PFSK-1 (cell line): ENCODE results near the gene ZBTB2.

Source experiments
- POLR2AphosphoS5 ChIP-seq: IDR thresholded peaks from 2 replicates; pipeline ENCODE4 v1.6.1; 2012; ENCODE audit warnings: low read depth, mild to moderate bottlenecking, control low read depth, low read length, moderate library complexity
- SIN3A ChIP-seq: IDR thresholded peaks from 2 replicates; pipeline ENCODE4 v1.6.1; 2012; ENCODE audit warnings: mild to moderate bottlenecking, low read length, moderate library complexity, borderline replicate concordance; ENCODE audit not compliant: insufficient read depth
- TAF1 ChIP-seq: IDR thresholded peaks from 2 replicates; pipeline ENCODE4 v1.6.1; 2012; ENCODE audit warnings: low read length, control low read depth, borderline replicate concordance; ENCODE audit not compliant: insufficient read depth
- TF ChIP-seq, protein P1 (sequence below), 2 experiments: IDR thresholded peaks; 2 replicates each; pipeline versions ENCODE4 v1.6.1 to v1.8.0; 2011 to 2012; ENCODE audit warnings: low read depth in 2 of 2, low read length in 2 of 2, control low read depth in 1 of 2, inconsistent platforms in 1 of 2, mild to moderate bottlenecking in 1 of 2, moderate library complexity in 1 of 2; ENCODE audit not compliant: insufficient read depth in 1 of 2

DNA sequence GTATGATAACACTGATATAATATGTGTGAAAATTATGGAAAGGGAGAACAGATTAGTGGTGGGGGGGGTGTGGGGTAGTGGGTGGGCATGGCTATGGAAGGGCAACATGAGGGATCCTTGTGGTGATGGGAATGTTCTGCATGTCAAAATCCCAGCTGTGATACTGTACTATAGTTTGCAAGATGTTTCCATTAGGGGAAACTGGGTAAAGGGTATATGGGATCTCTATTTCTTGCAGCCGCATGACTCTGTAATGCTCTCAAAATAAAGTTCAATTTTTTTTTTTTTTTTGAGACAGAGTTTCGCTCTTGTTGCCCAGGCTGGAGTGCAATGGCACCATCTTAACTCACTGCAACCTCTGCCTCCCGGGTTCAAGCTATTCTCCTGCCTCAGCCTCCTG lies 14.3 kb downstream of the ZBTB2 start:
- TF ChIP-seq SIN3A (no peak), TAF1 (no peak), POLR2AphosphoS5 (no peak)
- TF ChIP-seq, protein P1, sequence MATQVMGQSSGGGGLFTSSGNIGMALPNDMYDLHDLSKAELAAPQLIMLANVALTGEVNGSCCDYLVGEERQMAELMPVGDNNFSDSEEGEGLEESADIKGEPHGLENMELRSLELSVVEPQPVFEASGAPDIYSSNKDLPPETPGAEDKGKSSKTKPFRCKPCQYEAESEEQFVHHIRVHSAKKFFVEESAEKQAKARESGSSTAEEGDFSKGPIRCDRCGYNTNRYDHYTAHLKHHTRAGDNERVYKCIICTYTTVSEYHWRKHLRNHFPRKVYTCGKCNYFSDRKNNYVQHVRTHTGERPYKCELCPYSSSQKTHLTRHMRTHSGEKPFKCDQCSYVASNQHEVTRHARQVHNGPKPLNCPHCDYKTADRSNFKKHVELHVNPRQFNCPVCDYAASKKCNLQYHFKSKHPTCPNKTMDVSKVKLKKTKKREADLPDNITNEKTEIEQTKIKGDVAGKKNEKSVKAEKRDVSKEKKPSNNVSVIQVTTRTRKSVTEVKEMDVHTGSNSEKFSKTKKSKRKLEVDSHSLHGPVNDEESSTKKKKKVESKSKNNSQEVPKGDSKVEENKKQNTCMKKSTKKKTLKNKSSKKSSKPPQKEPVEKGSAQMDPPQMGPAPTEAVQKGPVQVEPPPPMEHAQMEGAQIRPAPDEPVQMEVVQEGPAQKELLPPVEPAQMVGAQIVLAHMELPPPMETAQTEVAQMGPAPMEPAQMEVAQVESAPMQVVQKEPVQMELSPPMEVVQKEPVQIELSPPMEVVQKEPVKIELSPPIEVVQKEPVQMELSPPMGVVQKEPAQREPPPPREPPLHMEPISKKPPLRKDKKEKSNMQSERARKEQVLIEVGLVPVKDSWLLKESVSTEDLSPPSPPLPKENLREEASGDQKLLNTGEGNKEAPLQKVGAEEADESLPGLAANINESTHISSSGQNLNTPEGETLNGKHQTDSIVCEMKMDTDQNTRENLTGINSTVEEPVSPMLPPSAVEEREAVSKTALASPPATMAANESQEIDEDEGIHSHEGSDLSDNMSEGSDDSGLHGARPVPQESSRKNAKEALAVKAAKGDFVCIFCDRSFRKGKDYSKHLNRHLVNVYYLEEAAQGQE (IDR thresholded peaks at IDR 0.05; ENCODE audit: insufficient read depth in 1 of 2, low read depth in 2 of 2, low read length in 2 of 2), result no peak
